Measurements from ENCODE around the gene ZBTB45.
"Not testable (repeated sequence)": the region's sequence is repeated elsewhere in the genome, so short reads cannot be mapped to it uniquely, and the experiment has no call there.

ZBTB45 gene

GRCh38 chr19:58510084-58510862, 9.3 kb downstream of the ZBTB45 start:
- no peak for DNase-seq (ENCODE audit: low spot score)

DNA sequence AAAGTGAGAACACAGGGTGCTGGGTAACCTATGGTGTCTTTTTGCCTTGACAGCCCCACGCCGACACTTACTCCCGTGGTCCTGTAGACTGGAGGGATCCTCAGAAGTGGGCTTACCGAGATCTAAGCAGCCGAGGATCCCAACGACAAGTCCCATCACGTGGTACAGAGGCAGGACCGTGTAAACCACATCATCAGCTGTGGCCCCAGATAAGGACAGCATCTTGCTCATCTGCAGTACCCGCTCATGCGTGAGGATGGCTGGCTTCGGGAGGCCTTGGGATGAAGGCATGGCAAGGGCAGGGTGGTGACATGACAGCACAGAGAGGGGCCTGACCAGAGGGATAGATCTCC, 9.9 kb downstream of the ZBTB45 start:
- DNase-seq (ENCODE audit: low spot score), result no peak

DNA sequence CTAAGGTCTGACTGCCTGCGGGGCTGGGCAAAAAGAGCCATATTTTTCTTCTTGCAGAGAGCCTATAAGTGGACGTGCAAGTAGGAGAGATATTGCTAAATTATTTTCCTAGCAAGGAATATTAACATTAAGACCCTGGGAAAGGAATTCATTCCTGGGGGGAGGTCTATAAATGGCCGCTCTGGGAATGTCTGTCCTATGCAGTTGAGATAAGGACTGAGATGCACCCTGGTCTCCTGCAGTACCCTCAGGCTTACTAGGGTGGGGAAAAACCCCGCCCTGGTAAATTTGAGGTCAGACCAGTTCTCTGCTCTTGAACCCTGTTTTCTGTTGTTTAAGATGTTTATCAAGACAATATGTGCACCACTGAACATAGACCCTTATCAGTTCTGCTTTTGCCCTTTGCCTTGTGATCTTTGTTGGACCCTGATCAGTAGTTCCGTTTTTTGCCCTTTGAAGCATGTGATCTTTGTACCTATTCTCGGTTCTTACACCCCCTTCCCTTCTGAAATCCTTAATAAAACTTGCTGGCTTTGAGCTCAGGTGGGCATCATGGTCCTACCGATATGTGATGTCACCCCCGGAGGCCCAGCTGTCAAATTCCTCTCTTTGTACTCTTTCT, 11.9 kb downstream of the ZBTB45 start:
- not testable (repeated sequence) for DNase-seq (ENCODE audit: low spot score)

DNA sequence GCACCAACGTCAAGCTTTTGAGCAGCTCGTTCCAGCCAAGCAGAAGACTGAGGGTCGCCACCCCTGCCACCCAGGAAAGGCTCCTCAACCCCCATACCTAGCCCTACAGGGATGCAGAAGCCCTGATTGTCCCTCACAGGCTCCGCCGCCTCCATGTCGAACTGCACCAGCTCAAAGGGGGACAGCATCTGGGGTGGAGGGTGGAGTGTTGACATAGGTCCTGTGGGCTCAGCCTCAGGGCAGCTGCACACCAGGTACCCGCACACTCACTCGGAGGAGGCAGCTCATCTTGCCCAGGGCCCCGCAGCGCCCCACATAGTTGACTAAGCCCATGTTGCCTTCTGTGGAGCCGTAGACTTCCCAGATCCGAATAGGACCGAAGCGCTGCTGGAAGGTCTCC, 19.4 kb downstream of the ZBTB45 start:
- DNase-seq (ENCODE audit: low spot score), result no peak

DNA sequence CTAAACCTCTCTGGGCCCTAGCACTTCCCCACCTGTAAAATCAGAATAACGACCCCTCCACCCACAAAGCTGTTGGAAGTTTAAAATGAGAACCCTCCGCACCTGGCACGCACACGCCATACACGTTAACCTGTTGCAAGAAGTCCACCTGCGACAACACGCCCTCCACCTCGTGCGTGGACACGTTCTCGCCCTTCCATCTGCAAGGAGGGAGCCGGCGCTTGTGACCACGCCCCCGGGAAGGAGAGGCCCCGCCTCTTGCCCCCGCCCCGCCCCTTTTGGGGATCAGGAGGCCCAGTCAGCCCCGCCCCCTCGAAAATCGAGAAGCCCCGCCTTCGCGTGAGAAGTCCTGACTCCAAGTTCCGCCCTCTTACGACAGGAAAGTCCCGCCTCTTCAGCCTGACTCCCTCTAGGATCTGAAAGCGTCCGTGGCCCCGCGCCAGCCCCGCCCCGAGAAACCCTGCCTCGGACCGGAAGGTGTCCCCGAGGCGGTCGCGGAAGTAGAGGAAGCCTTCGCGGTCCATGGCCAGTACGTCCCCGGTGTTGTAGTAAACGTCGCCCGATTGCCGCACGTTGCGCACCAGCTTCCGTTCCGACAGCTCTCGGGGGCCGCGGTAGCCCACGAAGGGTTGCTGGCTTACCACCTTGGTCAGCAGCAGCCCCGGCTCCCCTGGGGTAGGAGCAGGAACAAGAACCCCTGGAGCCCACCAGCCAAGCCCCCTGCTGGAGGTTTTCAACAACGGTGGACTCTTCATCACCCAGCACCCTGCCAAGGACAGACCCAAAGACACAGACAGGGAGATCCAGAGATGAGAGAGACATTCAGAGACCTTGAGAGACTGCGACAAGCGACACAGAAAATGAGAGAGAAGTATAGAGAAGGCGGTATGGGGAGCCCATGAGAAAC, 20.3 kb downstream of the ZBTB45 start:
- peak; percentile 99 for DNase-seq (ENCODE audit: low spot score)

DNA sequence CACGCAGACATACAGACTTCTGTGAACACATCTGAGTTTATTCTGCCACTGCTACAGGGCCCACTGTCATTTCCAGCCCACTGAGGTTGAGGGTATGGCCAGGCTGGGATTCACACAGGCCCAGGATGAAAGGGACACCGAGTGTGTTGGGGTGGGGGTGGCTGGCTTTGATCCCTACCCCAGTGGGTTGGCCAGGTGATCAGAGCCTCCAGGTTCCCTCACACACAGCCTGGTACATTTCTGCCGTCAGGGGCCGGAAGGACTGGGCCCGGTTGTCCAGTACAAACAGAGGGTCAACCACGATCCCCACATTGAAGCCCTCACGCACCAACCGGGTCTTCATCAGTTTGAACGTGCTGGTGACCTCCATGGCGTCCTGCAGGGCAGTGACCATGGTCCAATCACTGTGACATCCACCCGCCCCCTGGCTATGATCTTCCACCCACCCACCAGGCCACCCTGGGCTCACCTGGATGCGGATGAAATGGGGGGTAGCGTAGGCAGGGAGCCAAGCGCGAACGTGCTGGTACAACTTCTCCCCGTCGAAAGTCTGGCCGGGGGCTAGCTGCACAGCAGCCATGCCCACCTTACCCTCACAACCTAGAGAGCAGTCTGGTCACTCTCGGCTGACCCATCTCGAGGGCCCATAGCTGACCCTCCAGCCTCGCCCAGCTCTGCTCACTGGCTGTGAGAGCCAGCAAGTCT, 21.1 kb downstream of the ZBTB45 start:
- no peak for DNase-seq (ENCODE audit: low spot score)

- DNase-seq (ENCODE audit: low spot score), result no peak
Measured at GRCh38 chr19:58497634-58498170, 21.9 kb downstream of the ZBTB45 start.

- no peak for DNase-seq (ENCODE audit: low spot score)
Measured at GRCh38 chr19:58492265-58492664, 27.3 kb downstream of the ZBTB45 start.

DNA sequence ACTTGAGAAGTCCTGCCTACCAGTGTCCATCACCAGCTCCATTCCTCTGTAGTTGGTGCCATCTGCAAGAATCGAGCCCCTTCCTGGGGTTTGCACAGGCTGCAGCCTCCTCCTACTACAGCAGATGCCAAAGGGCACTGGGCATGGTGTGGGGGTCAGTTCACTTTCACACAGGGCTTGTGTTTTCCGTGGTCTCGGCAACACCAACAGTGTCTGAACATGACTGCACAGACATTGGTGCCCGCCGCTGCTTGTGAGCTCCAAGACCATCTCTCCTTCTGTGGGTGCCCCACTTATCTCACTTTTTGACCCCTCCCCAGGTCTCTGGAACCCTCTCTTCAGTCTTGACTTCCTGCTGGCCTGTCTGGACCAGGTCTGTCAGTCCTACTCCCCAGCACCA, 28.2 kb downstream of the ZBTB45 start:
- DNase-seq (ENCODE audit: low spot score), result no peak

DNA sequence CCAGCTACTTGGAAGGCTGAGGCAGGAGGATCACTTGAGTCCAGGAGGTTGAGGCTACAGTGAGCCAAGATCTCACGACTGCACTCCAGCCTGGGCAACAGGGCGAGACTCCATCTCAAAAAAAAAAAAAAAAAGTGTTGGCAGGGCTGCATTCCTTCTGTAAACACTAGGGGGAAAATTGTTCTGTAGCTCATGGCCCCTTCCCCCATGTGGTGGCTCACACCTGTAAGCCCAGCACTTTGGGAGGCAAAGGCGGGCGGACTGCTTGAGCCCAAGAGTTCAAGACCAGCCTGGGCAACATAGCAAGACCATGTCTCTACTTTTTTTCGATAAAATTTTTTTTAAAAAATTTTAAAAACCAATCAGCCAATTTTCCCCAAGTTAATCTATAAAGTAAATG, 35.3 kb downstream of the ZBTB45 start:
- not testable (repeated sequence) for DNase-seq (ENCODE audit: low spot score)

DNA sequence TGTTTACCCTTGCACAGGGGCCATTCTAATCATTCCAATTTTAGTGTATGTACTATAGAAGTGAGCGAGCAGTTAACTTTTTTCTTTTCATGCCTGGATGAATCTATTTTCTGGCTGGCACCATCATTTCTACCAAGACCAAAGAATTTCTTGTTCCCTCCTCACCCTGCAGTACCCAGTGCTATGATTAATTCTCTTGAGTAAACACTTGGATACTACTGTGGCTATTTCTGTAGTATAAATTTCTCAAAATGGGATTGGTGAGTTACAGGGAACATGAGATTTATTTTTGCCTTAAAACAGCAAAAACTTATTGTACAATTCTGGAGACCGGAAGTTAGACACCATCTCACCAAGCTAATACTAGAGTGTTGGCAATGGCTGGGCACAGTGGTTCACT, 35.8 kb downstream of the ZBTB45 start:
- no peak for DNase-seq (ENCODE audit: low spot score)

DNA sequence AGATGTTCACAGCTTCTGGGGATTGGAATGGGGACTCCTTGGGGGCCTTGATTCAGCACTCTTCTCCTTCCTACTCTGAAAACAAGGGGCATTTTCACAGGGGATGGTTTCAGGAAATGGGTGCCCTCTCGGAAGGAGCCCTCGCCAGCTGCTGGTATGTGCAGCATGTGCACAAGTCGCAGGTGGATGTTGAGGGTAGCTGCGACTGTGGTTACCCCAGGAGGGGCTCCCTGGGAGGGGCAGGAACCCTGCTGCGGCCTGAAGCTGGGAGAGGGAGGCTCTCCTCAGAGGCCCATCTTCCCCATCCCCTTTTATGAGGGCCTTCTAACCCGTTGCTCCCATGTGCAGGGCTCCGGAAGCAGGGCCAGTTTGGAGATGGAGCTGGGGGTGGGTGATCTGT, 37.2 kb downstream of the ZBTB45 start:
- no peak for DNase-seq (ENCODE audit: low spot score)

GRCh38 chr19:58480831-58481230, 38.8 kb downstream of the ZBTB45 start:
- DNase-seq (ENCODE audit: low spot score), result no peak

DNA sequence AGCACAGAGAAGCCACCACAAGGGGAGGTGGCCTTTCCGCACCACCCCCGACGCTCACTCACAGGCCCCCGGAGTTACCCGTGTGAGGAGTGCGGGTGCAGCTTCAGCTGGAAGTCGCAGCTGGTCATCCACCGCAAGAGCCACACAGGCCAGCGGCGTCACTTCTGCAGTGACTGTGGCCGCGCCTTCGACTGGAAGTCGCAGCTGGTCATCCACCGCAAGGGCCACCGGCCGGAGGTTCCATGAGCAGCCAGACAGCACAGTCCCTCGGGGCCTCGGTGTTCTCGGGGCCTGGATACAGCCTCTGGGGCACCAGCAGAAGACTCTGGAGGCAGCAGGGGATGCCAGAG, 39.2 kb downstream of the ZBTB45 start:
- DNase-seq (ENCODE audit: low spot score), result no peak

- no peak for DNase-seq (ENCODE audit: low spot score)
Measured at GRCh38 chr19:58479736-58480480, 39.7 kb downstream of the ZBTB45 start.

DNA sequence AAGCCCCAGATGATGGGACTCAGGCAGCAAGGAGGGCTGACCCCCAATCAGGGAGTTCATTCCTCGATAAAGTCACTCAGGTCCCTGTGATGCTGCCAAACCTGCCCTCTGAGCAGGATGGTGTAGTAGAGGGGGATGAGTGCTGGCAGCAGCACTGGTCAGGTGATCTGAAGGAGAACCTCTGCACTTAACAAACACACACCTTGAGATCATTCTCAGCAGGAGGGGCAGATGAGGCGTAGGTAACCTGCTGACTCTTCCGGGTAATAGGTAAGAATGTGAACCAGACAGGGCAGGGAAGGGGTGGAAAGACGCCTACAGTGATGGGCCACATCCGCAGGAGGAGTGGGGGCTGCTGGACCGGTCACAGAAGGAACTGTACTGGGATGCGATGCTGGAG, 40.3 kb downstream of the ZBTB45 start:
- DNase-seq (ENCODE audit: low spot score), result no peak

DNA sequence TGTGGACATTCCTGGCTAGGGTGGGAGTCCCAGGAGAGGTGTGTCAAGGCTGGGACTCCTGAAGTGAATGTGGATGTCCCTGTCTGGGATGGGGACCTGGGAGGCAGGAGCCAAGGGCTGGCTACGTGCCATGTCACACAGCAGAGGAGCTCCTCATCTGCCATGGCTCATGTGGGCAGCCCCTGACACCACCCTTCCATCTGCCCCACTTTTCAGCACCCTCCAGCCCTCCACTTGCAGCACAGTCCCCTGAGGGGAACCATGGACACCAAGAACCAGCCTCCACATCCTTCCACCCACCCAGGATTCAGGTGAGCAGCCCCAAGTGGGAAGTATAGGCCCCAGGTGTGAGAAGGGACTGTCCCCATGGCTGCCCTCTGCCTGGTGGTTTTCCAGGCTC, 41.7 kb downstream of the ZBTB45 start:
- no peak for DNase-seq (ENCODE audit: low spot score)

- no peak for DNase-seq (ENCODE audit: low spot score)
Measured at GRCh38 chr19:58477130-58477529, 42.5 kb downstream of the ZBTB45 start.

- DNase-seq (ENCODE audit: low spot score), result no peak
Measured at GRCh38 chr19:58476498-58477015, 43.1 kb downstream of the ZBTB45 start.

GRCh38 chr19:58475714-58476497, 43.7 kb downstream of the ZBTB45 start, which contains the start of gene ZNF446:
ZNF446 (plus strand) TSS chr19:58476352; CDS start chr19:58477219, 867 bp downstream.
- peak; percentile 96 for DNase-seq (ENCODE audit: low spot score)

All from LoVo (cell line).